Activated CD8-positive, alpha-beta memory T cell treated with anti-CD3 and anti-CD28 coated beads for 4 hours (primary cell): ENCODE data around the gene CPA1.

Experiments
- DNase-seq, 2 donors: peaks; one replicate each; pipeline ENCODE4 v3.0.0-alpha.2; 2020; ENCODE audit warnings: low read depth in 2 of 2

CPA1 gene

GRCh38 chr7:130426564-130426963 lies 46.3 kb downstream of the CPA1 start:
- no peak for DNase-seq

- no peak for DNase-seq
These were observed 48.7 kb downstream of the CPA1 start for GRCh38 chr7:130429019-130429418.

GRCh38 chr7:130430115-130430514 lies 49.8 kb downstream of the CPA1 start:
- DNase-seq: no peak

- no peak for DNase-seq
These were observed 50.8 kb downstream of the CPA1 start for GRCh38 chr7:130430841-130431666.

GRCh38 chr7:130432886-130433285 lies 52.6 kb downstream of the CPA1 start:
- no peak for DNase-seq

- no peak for DNase-seq
These were observed 53.0 kb downstream of the CPA1 start for GRCh38 chr7:130433301-130433700.

GRCh38 chr7:130435311-130435854 lies 55.1 kb downstream of the CPA1 start:
- DNase-seq: no peak

GRCh38 chr7:130436253-130436652 lies 56.0 kb downstream of the CPA1 start:
- DNase-seq: no peak
